Osteoblast (primary cell): Measurements from ENCODE around the gene FAM20C. TPM values are rescaled to one million over a fixed set of nuclear protein-coding genes. Genes with fewer than 3 reads are reported as not detected.
"Not testable (repeated sequence)": the region's sequence is repeated elsewhere in the genome, so short reads cannot be mapped to it uniquely, and the experiment has no call there.

Source experiments
- DNase-seq: peaks from one replicate; pipeline ENCODE4 v3.0.0; 2011; ENCODE audit warnings: low spot score, mixed read lengths; ENCODE audit not compliant: insufficient read length; ENCODE audit errors: missing footprints
- H2AFZ ChIP-seq: 2 replicates; pipeline ENCODE4 v1.6.0; 2011; ENCODE audit warnings: mild to moderate bottlenecking, low read length
- H3K27ac ChIP-seq: 2 replicates; pipeline ENCODE4 v1.5.1; 2011; ENCODE audit warnings: mild to moderate bottlenecking, low read depth, low read length, moderate library complexity
- H3K27me3 ChIP-seq: 2 replicates; pipeline ENCODE4 v1.6.0; 2012; ENCODE audit warnings: mild to moderate bottlenecking, control low read depth, inconsistent platforms, low read length, moderate library complexity; ENCODE audit not compliant: insufficient read depth
- H3K36me3 ChIP-seq: 2 replicates; pipeline ENCODE4 v1.5.1; 2011; ENCODE audit warnings: mild to moderate bottlenecking, low read length, control low read depth, moderate library complexity; ENCODE audit not compliant: insufficient read depth
- H3K4me1 ChIP-seq: 2 replicates; pipeline ENCODE4 v1.5.1; 2011; ENCODE audit warnings: mild to moderate bottlenecking, low read length, control low read depth, moderate library complexity; ENCODE audit not compliant: insufficient read depth
- H3K4me2 ChIP-seq: 2 replicates; pipeline ENCODE4 v1.6.0; 2011; ENCODE audit warnings: mild to moderate bottlenecking, low read length; ENCODE audit not compliant: insufficient read depth
- H3K4me3 ChIP-seq: fragments of 200-600 bp; sonication (generic); 3 replicates; pipeline ENCODE4 v1.5.1; 2012; ENCODE audit warnings: mild to moderate bottlenecking, low read length, inconsistent platforms; ENCODE audit not compliant: insufficient read depth
- H3K79me2 ChIP-seq: 2 replicates; pipeline ENCODE4 v1.6.0; 2012; ENCODE audit warnings: mild to moderate bottlenecking, low read length, control low read depth, inconsistent platforms; ENCODE audit not compliant: insufficient read depth
- H3K9me3 ChIP-seq: 2 replicates; pipeline ENCODE4 v1.5.1; 2011; ENCODE audit warnings: low read depth, low read length, control low read depth
- H4K20me1 ChIP-seq: 2 replicates; pipeline ENCODE4 v1.6.0; 2012; ENCODE audit warnings: mild to moderate bottlenecking, low read length, control low read depth; ENCODE audit not compliant: insufficient read depth
- total RNA-seq: library from RNA; depleted of rRNA; stranded (reverse); fragments of >200 nt; gene quantifications from 2 replicates; pipeline ENCODE4 v1.2.3, GENCODE V29; 2012
- TF ChIP-seq, protein P1 (sequence below): IDR thresholded peaks from 2 replicates; pipeline ENCODE4 v1.5.1; 2011; ENCODE audit warnings: mild to moderate bottlenecking, low read depth, low read length, moderate library complexity; ENCODE audit errors: extremely low read depth

The FAM20C gene
- total RNA-seq, 1 donor: 46.0 TPM

DNA sequence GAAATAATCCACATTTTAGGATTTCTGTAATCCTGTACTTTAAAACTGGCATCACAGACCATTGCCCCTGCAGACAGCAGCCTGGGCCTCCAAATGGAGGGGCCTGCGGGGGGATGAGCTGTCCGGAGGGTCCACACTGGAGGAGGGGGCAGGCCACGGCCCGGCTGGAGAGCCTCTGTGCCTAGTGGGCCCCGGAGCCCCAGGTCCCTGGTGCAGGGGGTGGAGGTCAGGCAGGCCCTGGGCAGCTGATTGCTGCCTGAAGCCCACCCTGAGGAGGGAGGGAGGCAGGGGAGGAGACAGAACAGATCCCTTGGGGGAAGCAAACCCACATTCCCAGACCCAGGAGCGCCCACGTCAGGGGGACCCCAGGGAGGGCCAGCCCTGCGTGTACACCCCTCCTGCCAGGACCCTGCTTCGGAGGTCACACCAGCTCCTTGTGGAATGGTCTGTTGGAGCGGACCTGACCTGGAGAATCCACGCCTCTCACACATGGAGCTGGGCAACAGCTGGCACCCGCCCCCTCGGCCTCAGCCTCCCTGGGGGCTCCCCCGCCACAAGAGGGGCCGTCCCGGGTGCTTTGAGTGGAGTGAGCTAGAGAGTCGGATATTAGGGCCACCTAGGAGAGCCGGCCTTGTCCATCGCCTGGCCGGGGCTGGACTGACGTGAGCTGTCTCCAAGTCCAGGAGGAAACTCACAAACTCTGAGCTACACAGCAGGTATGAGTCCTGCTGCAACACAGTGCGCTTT lies 12.2 kb upstream of the FAM20C start:
- Histone ChIP-seq H4K20me1 (no peaks in the 10 kb centered on the region), H3K36me3 (no peaks in the 10 kb centered on the region), H3K9me3 (no peaks in the 10 kb centered on the region), H2AFZ (no peak overlapping the region), H3K27me3 (peaks cover 43% of the 10 kb centered on the region), H3K4me3 (no peak overlapping the region), H3K4me1 (peaks cover 5% of the 10 kb centered on the region), H3K27ac (no peak overlapping the region), H3K79me2 (no peaks in the 10 kb centered on the region), H3K4me2 (no peak overlapping the region)
- TF ChIP-seq, protein P1, sequence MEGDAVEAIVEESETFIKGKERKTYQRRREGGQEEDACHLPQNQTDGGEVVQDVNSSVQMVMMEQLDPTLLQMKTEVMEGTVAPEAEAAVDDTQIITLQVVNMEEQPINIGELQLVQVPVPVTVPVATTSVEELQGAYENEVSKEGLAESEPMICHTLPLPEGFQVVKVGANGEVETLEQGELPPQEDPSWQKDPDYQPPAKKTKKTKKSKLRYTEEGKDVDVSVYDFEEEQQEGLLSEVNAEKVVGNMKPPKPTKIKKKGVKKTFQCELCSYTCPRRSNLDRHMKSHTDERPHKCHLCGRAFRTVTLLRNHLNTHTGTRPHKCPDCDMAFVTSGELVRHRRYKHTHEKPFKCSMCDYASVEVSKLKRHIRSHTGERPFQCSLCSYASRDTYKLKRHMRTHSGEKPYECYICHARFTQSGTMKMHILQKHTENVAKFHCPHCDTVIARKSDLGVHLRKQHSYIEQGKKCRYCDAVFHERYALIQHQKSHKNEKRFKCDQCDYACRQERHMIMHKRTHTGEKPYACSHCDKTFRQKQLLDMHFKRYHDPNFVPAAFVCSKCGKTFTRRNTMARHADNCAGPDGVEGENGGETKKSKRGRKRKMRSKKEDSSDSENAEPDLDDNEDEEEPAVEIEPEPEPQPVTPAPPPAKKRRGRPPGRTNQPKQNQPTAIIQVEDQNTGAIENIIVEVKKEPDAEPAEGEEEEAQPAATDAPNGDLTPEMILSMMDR: no peak
- no peak for DNase-seq

DNA sequence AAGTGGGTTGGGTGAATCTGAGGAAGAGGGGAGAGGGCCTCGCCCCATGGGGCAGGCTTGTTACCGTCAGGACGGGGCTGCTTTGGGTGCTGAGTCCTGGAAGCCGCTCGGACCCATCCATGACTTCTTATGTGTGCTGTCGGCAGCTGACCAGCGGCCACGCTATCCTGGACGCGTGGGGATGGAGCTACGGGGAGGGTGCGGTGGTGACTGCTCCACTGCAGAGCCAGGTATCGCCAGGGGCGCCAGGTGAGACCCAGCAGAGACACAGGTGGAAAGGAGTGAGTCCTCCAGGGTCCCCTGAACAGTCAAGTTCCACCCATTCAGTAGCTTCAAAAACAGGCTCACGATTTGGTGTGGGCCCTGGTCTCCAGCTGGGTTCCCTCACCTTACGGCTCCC lies 10.6 kb upstream of the FAM20C start:
- Histone ChIP-seq H3K4me3 (no peak overlapping the region), H3K4me1 (peaks cover 5% of the 10 kb centered on the region), H3K27me3 (peaks cover 38% of the 10 kb centered on the region), H3K4me2 (no peak overlapping the region), H3K79me2 (no peaks in the 10 kb centered on the region), H4K20me1 (no peaks in the 10 kb centered on the region), H3K27ac (no peak overlapping the region), H3K9me3 (no peaks in the 10 kb centered on the region), H2AFZ (no peak overlapping the region), H3K36me3 (no peaks in the 10 kb centered on the region)
- DNase-seq: no peak
- TF ChIP-seq, protein P1: no peak

DNA sequence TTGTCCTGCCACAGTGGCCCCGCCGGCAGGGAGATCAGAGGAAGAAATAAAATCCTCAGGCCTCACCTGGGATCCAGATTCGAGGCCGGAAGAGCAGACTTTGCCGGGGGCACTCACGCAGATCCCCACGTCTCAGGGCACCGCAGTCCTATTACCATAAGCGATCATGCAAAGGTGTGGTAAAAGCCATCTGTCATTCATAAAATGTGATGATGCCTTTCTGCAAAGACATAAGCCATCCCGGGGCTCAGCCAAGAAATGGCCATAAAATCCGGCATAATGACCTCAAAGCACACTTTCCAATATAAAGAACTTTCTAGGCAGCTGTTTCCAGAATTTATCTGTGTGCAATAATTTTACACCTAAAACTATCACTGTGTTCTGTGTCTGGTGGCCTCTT lies 9.9 kb upstream of the FAM20C start:
- H3K4me1 ChIP-seq, H4K20me1 ChIP-seq, H3K79me2 ChIP-seq, H3K4me3 ChIP-seq, DNase-seq, H3K4me2 ChIP-seq, H2AFZ ChIP-seq, H3K27ac ChIP-seq, H3K9me3 ChIP-seq, H3K36me3 ChIP-seq: not testable (repeated sequence)
- peaks cover 35% of the 10 kb centered on the region for H3K27me3 ChIP-seq

DNA sequence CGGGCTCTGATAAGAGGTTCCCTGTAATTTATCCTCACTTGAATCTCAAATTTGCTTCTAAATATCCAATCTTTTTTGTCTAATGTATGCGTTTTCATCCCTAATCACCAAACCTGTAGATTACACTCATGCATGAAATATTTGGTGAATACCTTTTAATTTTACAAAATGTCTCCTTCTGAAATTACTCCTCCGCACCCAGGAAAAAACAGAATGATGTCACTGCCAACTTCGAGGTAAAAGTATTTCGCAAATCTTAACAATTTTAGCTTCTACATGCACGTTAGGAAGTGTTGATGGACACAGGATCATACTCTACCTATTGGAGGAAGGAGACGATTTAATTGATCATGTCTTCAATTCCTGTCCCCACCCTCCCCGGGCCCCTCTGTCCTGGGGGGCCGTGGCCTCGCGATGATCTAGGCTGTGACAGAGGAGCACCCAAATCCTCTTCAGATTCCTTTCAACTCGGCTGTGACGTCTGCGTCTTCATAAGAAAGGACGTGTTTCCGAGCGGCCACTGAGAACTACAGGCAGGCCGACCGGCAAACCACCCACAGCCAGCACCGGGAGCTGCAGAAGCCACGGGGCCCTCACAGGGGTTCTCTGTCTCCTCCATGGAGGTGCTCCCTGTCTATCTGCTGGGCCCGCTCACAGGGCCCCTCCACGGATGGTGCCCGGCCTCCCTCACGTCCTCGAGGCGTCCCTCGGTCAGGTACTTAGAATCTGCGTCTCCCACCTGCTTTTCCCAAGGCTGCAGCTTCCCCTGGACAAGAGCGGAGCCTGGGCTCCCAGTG lies 8.7 kb upstream of the FAM20C start:
- Histone ChIP-seq H3K27ac (no peak overlapping the region), H3K4me3 (no peak overlapping the region), H3K79me2 (no peaks in the 10 kb centered on the region), H3K27me3 (peaks cover 29% of the 10 kb centered on the region), H4K20me1 (no peaks in the 10 kb centered on the region), H2AFZ (no peak overlapping the region), H3K4me1 (peaks cover 5% of the 10 kb centered on the region), H3K9me3 (no peaks in the 10 kb centered on the region), H3K36me3 (no peaks in the 10 kb centered on the region), H3K4me2 (no peak overlapping the region)
- DNase-seq: no peak
- TF ChIP-seq, protein P1: no peak
